ENCODE results near the gene MTCL1. TPM values are rescaled to one million over a fixed set of nuclear protein-coding genes. Genes with fewer than 3 reads are reported as not detected.

The MTCL1 gene
- total RNA-seq, 1 donor from 2014 or later = 0.42 TPM

DNA sequence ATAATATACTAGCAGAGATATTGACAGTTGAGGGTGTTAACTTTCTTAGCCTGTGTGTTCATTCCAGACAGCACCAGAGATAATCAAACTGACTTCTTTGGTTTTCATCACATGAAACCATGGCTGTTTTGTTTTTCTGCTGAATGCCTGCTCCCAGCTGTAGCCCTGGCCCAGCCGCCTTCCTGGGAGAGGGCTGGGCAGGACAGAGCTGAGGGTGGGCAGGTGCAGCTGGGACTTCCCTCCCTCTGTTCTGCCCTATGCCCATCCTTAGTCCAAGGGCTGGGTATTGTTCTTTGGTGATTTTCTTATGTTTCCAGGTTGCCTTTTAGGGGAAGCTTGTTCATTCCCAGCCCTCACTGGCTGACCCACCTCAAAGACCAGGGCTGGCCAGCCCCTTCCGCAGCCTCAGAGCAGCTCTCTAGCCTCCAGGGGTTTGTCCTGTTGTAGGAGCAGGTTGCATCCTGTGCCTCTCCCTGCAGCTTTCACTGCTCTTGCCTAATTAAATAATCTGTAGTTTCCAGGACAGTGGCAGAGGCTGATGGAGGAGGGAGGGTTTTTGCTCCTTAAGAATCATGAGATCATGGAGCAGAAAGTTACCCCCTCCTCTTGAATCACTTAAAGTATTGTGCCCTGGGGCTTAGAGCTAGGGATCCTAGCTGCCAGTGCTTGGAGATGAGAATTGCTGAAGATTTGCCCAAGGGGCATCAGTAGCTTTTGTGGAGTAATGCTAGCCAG is 61.4 kb downstream of the MTCL1 start:
- intact Hi-C loops (cut with micrococcal nuclease) = no loop called here

DNA sequence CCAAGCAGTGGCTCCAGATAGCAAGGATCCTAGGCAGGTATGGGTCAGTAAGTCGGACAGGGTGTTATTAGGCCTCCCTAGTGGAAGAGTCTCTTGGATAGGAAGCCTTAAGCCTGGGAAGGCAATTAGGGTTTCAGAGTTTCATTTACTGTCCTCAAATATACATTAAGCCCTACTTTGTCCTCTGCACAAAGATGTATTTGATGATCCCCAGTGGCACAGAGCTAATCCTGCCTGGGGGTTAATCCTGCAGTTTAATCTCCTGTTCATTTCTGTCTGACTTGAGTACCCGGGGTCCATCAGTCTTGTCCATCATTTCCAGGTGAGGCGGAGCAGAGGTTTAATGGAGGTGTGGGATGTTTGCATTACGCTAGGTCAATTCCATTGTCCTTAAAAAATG is 62.0 kb downstream of the MTCL1 start:
- intact Hi-C loops (cut with micrococcal nuclease) = no loop called here

- intact Hi-C loops (cut with micrococcal nuclease) = no loop called here
Measured at GRCh38 chr18:8769509-8770095, 64.2 kb downstream of the MTCL1 start.

- intact Hi-C loops (cut with micrococcal nuclease) = no loop called here
Measured at GRCh38 chr18:8770657-8771056, 65.3 kb downstream of the MTCL1 start.

GRCh38 chr18:8771930-8772329 is 66.6 kb downstream of the MTCL1 start:
- intact Hi-C loops (cut with micrococcal nuclease) = no loop called here

DNA sequence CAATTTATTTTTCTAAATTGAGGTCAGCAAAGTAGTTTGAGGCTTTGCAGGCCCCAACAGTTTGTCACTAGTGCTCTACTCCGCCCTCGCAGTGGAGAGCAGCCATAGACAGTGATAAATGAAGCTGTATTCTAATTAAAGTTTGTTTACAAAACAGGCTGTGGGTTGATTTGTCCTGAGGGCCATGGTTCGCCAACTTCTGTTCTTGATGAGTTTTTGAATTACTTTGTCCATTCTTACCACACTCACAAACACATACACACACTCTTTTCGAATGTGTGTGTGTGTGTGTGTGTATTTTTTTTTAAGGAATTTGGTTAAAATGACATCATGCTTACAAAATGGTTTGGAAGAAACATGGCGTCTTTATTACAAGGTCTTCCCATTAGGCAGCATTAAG is 68.6 kb downstream of the MTCL1 start:
- intact Hi-C loops (cut with micrococcal nuclease) = no loop called here

- intact Hi-C loops (cut with micrococcal nuclease) = no loop called here
Measured at GRCh38 chr18:8776013-8776943, 70.9 kb downstream of the MTCL1 start.

- intact Hi-C loops (cut with micrococcal nuclease) = no loop called here
Measured at GRCh38 chr18:8777846-8778245, 72.5 kb downstream of the MTCL1 start.

DNA sequence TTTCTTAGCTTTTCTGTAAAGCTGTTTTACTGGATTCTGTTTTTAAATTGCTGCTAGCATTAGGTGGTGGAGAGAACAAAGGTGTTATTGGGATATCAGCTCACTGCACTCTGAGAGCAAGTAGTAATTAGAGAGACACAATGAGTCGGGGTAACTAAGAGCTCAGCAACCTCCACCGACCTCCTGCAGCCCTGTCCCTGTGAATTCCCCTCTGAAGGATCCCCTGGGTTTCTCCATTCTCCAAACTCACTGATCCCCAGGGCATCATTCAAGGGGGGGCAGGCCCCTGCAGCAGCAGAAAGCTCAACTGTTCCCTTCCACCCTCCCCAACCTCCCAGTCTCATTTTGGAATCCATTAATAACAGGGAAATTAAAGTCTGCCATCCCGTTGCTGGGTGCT is 73.0 kb downstream of the MTCL1 start:
- intact Hi-C loops (cut with micrococcal nuclease) = no loop called here

DNA sequence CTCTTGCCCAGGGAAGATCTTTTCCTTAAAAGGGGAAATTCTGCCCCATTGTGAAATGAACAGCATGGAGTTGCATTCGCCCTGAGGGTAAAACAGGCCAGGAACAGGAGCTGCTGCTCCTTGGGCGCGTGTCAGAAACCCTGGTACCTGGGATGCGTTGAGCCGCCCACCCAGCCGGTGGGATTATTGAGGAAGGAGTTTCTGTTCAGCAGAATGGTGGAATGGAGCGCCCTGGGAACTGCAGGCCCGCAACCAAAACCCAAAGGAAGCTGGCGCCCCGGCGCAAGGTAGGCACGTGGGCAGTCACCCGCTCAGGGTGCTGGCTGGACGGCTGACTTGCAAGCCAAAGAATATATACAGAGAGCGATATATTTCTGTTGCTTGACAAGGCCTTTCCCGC is 73.5 kb downstream of the MTCL1 start:
- intact Hi-C loops (cut with micrococcal nuclease) = no loop called here

DNA sequence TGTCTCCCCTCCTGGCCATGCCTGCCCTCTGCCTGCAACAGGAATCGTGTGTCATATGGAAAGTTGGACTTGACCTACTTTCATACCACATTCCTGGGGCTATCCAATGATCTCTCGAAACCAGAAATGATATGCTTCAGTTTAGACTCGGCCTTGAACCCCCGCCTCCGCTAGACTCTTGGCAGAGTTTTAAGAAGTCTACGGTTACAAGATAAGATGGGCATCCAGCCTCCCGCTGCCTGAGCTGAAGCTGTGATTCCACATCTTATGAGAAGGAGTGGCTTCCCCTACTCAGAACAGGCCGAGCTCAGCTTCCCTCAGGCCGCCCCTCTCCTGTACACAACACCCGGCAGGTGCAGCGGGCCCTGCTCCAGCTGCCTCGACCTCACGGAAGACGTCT is 73.9 kb downstream of the MTCL1 start:
- intact Hi-C loops (cut with micrococcal nuclease) = no loop called here

DNA sequence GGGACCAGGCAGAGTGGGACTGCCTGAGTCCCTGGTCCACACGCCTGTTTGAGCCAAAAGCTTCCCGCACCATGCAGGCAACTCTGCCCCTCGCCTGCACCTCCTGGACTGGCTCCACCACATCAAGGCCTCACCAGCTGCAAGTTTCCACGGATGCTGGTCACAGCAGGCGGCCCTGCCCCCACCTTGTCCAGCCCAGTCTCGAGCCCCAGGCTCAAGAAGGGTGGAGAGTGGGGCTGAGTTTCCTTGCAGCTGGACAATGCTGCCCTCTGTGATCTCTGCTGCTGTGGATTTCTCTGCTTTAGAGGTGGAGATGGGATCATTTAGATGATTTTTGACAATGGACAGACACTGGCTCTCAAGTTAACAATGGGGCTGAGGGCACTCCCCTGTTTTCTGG is 74.9 kb downstream of the MTCL1 start:
- intact Hi-C loops (cut with micrococcal nuclease) = no loop called here

DNA sequence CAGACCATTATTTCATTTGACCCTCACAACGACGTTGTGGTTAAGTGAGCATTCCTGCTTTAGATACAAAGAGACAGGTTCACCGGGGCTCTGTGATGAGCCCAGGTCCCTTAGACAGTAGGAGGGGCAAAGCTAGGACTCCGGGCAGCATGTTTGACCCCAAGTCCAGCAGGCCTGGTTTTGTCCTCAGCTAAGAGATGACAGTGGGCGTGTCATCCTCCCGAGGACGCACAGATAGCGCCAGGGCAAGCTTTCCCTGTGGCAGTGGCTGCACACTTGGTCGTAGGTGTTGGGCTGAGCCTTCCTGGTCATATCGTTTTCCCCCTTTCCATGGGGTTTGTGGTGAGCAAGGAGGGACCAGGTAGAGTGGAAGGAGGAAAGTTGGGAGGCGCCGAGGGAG is 76.3 kb downstream of the MTCL1 start:
- intact Hi-C loops (cut with micrococcal nuclease) = no loop called here

DNA sequence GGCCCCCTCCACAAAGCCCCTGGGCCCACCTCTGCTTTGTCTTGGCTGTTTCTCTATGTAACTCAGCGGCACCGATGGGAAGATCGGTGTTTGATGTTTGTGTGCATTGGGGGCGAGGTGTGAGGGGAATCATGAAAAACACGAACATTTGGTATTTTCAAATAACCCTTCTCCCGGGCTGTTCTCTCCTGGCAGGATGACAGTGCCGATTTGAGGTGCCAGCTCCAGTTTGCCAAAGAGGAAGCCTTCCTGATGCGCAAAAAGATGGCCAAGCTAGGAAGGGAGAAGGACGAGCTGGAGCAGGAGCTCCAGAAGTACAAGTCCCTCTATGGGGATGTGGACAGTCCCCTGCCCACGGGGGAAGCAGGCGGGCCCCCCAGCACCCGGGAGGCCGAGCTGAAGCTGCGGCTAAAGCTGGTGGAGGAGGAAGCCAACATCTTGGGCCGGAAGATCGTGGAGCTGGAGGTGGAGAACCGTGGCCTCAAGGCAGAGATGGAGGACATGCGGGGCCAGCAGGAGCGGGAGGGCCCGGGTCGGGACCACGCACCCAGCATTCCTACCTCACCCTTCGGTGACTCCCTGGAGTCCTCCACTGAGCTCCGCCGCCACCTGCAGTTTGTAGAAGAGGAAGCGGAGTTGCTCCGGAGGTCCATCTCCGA is 78.1 kb downstream of the MTCL1 start:
- intact Hi-C loops (cut with micrococcal nuclease) = no loop called here

DNA sequence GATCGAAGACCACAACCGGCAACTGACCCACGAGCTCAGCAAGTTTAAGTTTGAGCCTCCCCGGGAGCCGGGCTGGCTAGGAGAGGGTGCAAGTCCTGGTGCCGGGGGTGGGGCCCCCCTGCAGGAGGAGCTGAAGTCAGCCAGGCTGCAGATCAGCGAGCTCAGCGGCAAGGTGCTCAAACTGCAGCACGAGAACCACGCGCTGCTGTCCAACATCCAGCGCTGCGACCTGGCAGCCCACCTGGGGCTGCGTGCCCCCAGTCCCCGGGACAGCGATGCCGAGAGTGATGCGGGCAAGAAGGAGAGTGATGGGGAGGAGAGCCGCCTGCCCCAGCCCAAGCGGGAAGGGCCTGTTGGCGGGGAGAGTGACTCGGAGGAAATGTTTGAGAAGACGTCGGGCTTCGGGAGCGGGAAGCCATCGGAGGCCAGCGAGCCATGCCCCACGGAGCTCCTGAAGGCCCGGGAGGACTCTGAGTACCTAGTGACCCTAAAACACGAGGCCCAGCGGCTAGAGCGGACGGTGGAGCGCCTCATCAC is 78.7 kb downstream of the MTCL1 start:
- intact Hi-C loops (cut with micrococcal nuclease) = no loop called here

DNA sequence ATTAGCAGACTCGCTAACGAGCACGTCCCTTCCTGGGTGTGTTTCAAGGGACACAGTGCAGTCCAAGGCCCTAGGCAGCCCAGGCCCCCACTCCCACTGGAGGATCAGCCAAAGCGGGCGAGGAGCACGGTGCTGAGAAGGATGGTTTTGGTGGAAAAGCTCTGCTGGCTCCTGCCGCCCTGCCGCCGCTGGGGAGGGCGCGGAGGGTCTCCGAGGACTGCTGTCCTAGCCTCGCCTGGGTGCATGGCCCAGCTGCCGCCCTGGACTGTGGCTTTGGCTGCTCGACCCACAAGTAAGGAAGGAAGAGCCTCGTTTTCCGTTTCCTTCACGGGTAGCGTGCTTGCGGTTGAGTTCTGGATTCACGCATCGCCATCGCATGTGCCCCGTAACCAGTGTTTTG is 79.9 kb downstream of the MTCL1 start:
- intact Hi-C loops (cut with micrococcal nuclease) = no loop called here

DNA sequence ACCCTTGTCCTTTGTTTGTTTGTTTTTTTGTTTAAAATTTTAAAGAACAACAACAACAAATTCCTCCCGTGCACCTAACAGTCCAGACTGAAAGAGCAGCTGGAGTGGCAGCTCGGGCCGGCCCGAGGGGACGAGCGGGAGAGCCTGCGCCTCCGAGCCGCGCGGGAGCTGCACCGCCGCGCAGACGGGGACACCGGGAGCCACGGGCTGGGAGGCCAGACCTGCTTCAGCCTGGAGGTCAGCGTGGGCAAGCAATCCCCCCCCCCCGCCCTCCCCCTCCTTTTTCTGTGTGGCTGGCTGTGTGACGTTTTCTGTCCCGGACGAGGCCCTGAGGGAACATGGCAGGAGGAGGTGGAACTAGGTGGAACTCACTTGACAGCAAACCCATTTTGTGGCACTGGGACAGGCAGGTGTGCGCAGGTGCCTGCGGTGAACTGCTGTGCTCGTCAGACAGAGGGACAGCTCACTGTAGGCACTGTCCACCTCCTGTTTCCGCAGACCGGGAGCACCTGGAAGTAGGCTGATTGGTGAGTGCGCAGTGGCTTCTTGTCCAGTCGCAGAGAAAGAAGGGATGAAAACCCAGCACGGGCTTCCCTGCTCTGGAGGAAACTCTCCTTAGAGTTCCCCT is 80.6 kb downstream of the MTCL1 start:
- intact Hi-C loops (cut with micrococcal nuclease) = no loop called here

GRCh38 chr18:8786483-8787370 is 81.4 kb downstream of the MTCL1 start:
- intact Hi-C loops (cut with micrococcal nuclease) = no loop called here

- intact Hi-C loops (cut with micrococcal nuclease) = no loop called here
Measured at GRCh38 chr18:8787371-8787670, 82.0 kb downstream of the MTCL1 start.

- intact Hi-C loops (cut with micrococcal nuclease) = no loop called here
Measured at GRCh38 chr18:8787794-8788193, 82.4 kb downstream of the MTCL1 start.

Measured in T-helper 1 cell treated with Interleukin-12 subunit alpha and Interleukin-12 subunit beta and Interleukin-4 antibody, amounts not matched to agents 30 ng/mL and 1 ng/mL, for 36 hours (primary cell).